Osteocyte (in vitro differentiated cells): ENCODE results near the gene TLDC2. TPM values are rescaled to one million over a fixed set of nuclear protein-coding genes. Genes with fewer than 3 reads are reported as not detected.
"Not testable (repeated sequence)": the region's sequence is repeated elsewhere in the genome, so short reads cannot be mapped to it uniquely, and the experiment has no call there.

ENCODE experiments used
- DNase-seq: peaks from one replicate; pipeline ENCODE4 v3.0.0; 2021; ENCODE audit warnings: mixed read lengths; ENCODE audit not compliant: unreplicated experiment; ENCODE audit errors: extremely low spot score
- H3K27ac Mint-ChIP-seq: one replicate; pipeline ENCODE4 v1.8.0; 2021; ENCODE audit warnings: mild to moderate bottlenecking, mixed read lengths; ENCODE audit not compliant: unreplicated experiment
- H3K27me3 Mint-ChIP-seq: one replicate; pipeline ENCODE4 v1.8.0; 2021; ENCODE audit warnings: mixed read lengths; ENCODE audit not compliant: unreplicated experiment
- H3K36me3 Mint-ChIP-seq: one replicate; pipeline ENCODE4 v1.8.0; 2021; ENCODE audit warnings: mixed read lengths; ENCODE audit not compliant: unreplicated experiment
- H3K4me1 Mint-ChIP-seq: one replicate; pipeline ENCODE4 v1.8.0; 2021; ENCODE audit warnings: mixed read lengths; ENCODE audit not compliant: unreplicated experiment
- H3K4me3 Mint-ChIP-seq: one replicate; pipeline ENCODE4 v1.8.0; 2021; ENCODE audit warnings: mild to moderate bottlenecking, moderate library complexity, mixed read lengths; ENCODE audit not compliant: unreplicated experiment
- H3K9me3 Mint-ChIP-seq: one replicate; pipeline ENCODE4 v1.8.0; 2021; ENCODE audit warnings: mixed read lengths; ENCODE audit not compliant: unreplicated experiment
- CTCF ChIP-seq: fragments of 200-600 bp; sonication (generic); IDR thresholded peaks from 2 replicates; pipeline ENCODE4 v1.5.0; 2021; ENCODE audit warnings: antibody characterized with exemption, mild to moderate bottlenecking, moderate library complexity
- total RNA-seq: library from RNA; stranded (reverse); gene quantifications from 2 replicates; pipeline ENCODE4 v1.2.1, GENCODE V29; 2021

TLDC2 gene
- total RNA-seq, 1 donor from 2014 or later, result not detected

GRCh38 chr20:36932476-36933426 is 56.8 kb downstream of the TLDC2 start:
- H3K4me3 Mint-ChIP-seq, result no peak overlapping the region
- H3K9me3 Mint-ChIP-seq, result no peaks in the 10 kb centered on the region
- no peak overlapping the region for H3K27ac Mint-ChIP-seq
- no peaks in the 10 kb centered on the region for H3K27me3 Mint-ChIP-seq
- TF ChIP-seq CTCF, result no peak
- peaks cover 15% of the 10 kb centered on the region for H3K36me3 Mint-ChIP-seq
- H3K4me1 Mint-ChIP-seq, result peaks cover 2% of the 10 kb centered on the region
- no peak for DNase-seq

GRCh38 chr20:36933571-36933970 is 57.6 kb downstream of the TLDC2 start:
- DNase-seq, H3K9me3 Mint-ChIP-seq, H3K4me3 Mint-ChIP-seq, H3K27me3 Mint-ChIP-seq, H3K4me1 Mint-ChIP-seq, H3K27ac Mint-ChIP-seq: not testable (repeated sequence)
- H3K36me3 Mint-ChIP-seq, result peaks cover 14% of the 10 kb centered on the region

- Mint-ChIP-seq H3K4me1 (peaks cover 2% of the 10 kb centered on the region), H3K36me3 (peaks cover 3% of the 10 kb centered on the region), H3K9me3 (no peaks in the 10 kb centered on the region), H3K4me3 (no peak overlapping the region), H3K27me3 (no peaks in the 10 kb centered on the region), H3K27ac (no peak overlapping the region)
- TF ChIP-seq CTCF, result no peak
- DNase-seq, result no peak
These were observed 60.4 kb downstream of the TLDC2 start for GRCh38 chr20:36936341-36936740.

- not testable (repeated sequence) for H3K4me3 Mint-ChIP-seq, DNase-seq, H3K36me3 Mint-ChIP-seq, H3K9me3 Mint-ChIP-seq, H3K27ac Mint-ChIP-seq, H3K27me3 Mint-ChIP-seq, H3K4me1 Mint-ChIP-seq
These were observed 60.9 kb downstream of the TLDC2 start for GRCh38 chr20:36936761-36937401.

- no peak overlapping the region for H3K4me3 Mint-ChIP-seq
- no peak overlapping the region for H3K27ac Mint-ChIP-seq
- peaks cover 2% of the 10 kb centered on the region for H3K4me1 Mint-ChIP-seq
These were observed 61.4 kb downstream of the TLDC2 start for GRCh38 chr20:36937402-36937770.

More at GRCh38 chr20:36937402-36937770, 61.4 kb downstream of the TLDC2 start:
- Mint-ChIP-seq H3K27me3 (no peaks in the 10 kb centered on the region), H3K36me3 (peaks cover 3% of the 10 kb centered on the region), H3K9me3 (no peaks in the 10 kb centered on the region)
- TF ChIP-seq CTCF, result no peak
- DNase-seq, result no peak
